ENCODE results near the gene MLLT3. TPM values are rescaled to one million over a fixed set of nuclear protein-coding genes. Genes with fewer than 3 reads are reported as not detected.

Gene MLLT3
- total RNA-seq, 4 donors from 2014 or later, result 4.0 to 6.4 (median 4.5) TPM

GRCh38 chr9:20552874-20553557 is 69.3 kb downstream of the MLLT3 start:
- TF ChIP-seq CTCF (IDR thresholded peaks at IDR 0.05 in 4 of 5, conservative IDR thresholded peaks at IDR 0.05 in 1 of 5), result peak in 3 of 5 experiments; percentile 12 to 28 (median 13)
- no peak for TF ChIP-seq POLR2A (IDR thresholded peaks at IDR 0.05)
- DNase-seq (peak in 1 of 2 donors; percentile 4), ATAC-seq (peak; percentile 84 to 94)
- Histone ChIP-seq H3K9me3 (no peaks in the 10 kb centered on the region), H3K4me3 (no peak overlapping the region), H3K27me3 (no peaks in the 10 kb centered on the region), H3K4me1 (peaks cover 14 to 26% of the 10 kb centered on the region in 2 donors), H3K27ac (no peak overlapping the region), H3K36me3 (no peaks in the 10 kb centered on the region)
- in situ Hi-C loops (cut with MboI; ENCODE audit: low sequenced_read_pairs in 4 of 4), result no loop called here
- intact Hi-C loops (cut with DNase I; ENCODE audit: low total_unique reads), result loop anchor here (2.0 kb wide), 1 partner anchor 70 kb away; the partner anchor contains the start of gene MLLT3

- intact Hi-C loops (cut with DNase I; ENCODE audit: low total_unique reads) (loop anchor here (2.0 kb wide), 1 partner anchor 71 kb away; the partner anchor contains the start of gene MLLT3), in situ Hi-C loops (cut with MboI; ENCODE audit: low sequenced_read_pairs in 4 of 4) (no loop called here)
- Histone ChIP-seq H3K36me3 (no peaks in the 10 kb centered on the region), H3K4me3 (no peak overlapping the region), H3K27me3 (no peaks in the 10 kb centered on the region), H3K4me1 (peaks cover 14 to 20% of the 10 kb centered on the region in 2 donors), H3K9me3 (no peaks in the 10 kb centered on the region), H3K27ac (no peak overlapping the region)
- TF ChIP-seq POLR2A (IDR thresholded peaks at IDR 0.05) (no peak), CTCF (IDR thresholded peaks at IDR 0.05 in 4 of 5, conservative IDR thresholded peaks at IDR 0.05 in 1 of 5) (no peak)
- ATAC-seq (no peak), DNase-seq (no peak)
Measured at GRCh38 chr9:20551835-20552234, 70.5 kb downstream of the MLLT3 start.

GRCh38 chr9:20551236-20551635 is 71.1 kb downstream of the MLLT3 start:
- H3K4me3 ChIP-seq, result no peak overlapping the region
- no peaks in the 10 kb centered on the region for H3K27me3 ChIP-seq
- H3K27ac ChIP-seq, result no peak overlapping the region
- no peaks in the 10 kb centered on the region for H3K36me3 ChIP-seq
- no peaks in the 10 kb centered on the region for H3K9me3 ChIP-seq
- ATAC-seq (no peak), DNase-seq (no peak)
- intact Hi-C loops (cut with DNase I; ENCODE audit: low total_unique reads), result no loop called here
- TF ChIP-seq POLR2A (IDR thresholded peaks at IDR 0.05) (no peak), CTCF (IDR thresholded peaks at IDR 0.05 in 4 of 5, conservative IDR thresholded peaks at IDR 0.05 in 1 of 5) (no peak)
- in situ Hi-C loops (cut with MboI; ENCODE audit: low sequenced_read_pairs in 4 of 4), result no loop called here
- peaks cover 14 to 20% of the 10 kb centered on the region in 2 donors for H3K4me1 ChIP-seq

- Histone ChIP-seq H3K27ac (no peak overlapping the region), H3K4me3 (no peak overlapping the region), H3K9me3 (no peaks in the 10 kb centered on the region), H3K36me3 (no peaks in the 10 kb centered on the region), H3K27me3 (no peaks in the 10 kb centered on the region), H3K4me1 (peaks cover 14 to 17% of the 10 kb centered on the region in 2 donors)
- intact Hi-C loops (cut with DNase I; ENCODE audit: low total_unique reads) (no loop called here), in situ Hi-C loops (cut with MboI; ENCODE audit: low sequenced_read_pairs in 4 of 4) (no loop called here)
- DNase-seq (no peak), ATAC-seq (no peak)
- no peak for TF ChIP-seq POLR2A (IDR thresholded peaks at IDR 0.05)
- TF ChIP-seq CTCF (IDR thresholded peaks at IDR 0.05 in 4 of 5, conservative IDR thresholded peaks at IDR 0.05 in 1 of 5), result no peak
Measured at GRCh38 chr9:20550326-20550725, 72.0 kb downstream of the MLLT3 start.
